HL-60/S4 treated with retinoic acid at 250 ng/mL for 4 days and 3 days (cell line): ENCODE measurements around the gene XRRA1.

Experiments used
- in situ Hi-C: fragments of 300-500 bp; cut with MboI; formaldehyde crosslinking; loops from 2 replicates; pipeline ENCODE4 v1.7.0; 2022; ENCODE audit warnings: low sequenced_read_pairs

The XRRA1 gene

DNA sequence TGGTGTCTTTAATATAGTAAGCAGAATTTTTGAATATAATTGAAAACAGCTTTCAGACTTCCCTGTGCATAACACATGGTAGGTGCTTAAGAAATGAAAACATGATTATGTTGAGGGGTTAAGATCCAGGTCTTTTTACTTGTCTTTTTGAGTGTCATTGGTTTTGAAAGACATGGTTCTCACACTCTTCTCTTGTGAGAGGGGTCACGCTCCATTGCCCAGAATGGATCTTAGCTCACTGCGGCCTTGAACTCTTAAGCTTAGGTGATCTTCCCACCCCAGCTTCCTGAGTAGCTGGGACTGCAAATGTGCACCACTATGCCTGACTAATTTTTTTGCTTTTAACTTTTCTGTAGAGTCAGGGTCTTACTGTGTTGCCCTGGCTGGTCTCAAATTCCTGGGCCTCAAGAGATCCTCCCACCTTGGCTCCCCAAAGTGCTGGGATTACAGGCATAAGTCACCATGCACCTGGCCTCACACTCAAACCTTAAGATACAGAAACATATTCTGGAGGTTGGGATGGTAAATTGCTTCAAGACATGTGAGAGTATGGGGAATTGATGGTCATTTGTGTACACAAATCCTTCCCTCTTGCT lies 1.6 kb upstream of the XRRA1 start:
- in situ Hi-C loops = no loop called here

DNA sequence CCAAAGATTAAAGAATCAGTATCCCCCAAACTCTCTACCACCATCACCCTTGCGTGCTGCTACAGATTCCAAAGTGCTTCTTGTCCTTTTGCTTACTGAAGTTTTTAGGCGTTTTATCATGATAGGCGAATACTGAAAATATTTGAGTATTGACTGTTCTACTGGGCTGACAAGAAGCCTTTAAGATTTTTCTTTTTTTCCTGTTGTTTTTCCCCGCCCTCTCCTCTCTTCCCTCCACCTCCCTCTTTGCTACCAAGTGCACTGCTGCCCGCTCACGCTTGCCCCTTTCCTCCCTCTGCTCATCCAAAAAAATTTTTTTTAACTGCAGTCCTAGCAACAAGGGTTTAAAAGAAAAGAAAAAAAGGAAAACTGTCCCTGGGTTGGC lies 854 bp upstream of the XRRA1 start:
- in situ Hi-C loops = no loop called here

DNA sequence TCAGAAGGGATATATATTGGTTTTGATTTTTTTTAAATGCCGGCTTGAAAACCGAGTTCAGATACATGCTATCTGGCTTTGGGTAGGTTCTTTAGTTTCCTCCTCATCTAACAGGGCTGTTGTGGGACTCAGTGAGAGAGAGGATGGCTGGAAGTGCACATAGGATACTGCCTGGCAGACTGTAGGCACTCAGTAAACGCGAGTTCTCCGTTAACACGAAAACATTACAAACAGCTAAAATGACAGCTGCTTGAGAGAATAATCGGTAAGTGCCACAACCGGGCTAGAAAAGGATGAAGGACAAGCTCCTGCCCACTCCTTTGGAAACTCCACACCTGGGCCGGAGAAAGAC lies 369 bp downstream of the XRRA1 start:
- in situ Hi-C loops = no loop called here

DNA sequence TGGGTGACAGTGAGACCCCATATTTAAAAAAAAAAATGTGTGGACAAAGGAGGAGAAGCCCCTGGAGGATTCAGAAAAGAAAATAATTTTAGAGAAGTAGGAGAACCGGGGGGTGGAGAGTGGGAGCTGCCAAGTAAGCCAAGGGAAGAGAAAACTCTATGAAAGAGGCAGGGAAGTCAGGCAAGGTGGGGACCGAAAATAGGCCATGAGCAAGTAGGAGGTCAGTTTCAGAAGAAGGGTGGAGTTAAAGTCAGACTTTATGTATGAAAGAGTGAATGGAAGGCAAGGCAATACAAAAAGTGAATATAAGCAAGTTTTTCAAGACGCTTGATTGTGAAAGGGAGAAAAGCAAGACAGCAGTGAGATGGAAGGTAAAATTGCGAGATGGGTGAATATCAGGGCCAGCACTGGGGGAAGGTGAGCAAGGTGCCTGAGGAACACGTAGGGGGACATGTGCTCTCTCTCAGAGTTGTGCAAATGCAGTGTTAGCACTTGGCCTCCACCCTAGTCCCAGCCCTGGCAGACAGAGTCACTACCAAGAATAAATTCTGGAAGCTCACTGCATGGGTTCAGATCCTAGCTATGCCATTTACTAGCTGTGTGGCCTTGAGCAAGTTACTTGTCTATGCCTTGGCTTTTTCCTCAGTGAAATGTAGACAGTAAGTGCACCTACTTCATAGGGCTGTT lies 6.7 kb downstream of the XRRA1 start:
- in situ Hi-C loops = no loop called here

DNA sequence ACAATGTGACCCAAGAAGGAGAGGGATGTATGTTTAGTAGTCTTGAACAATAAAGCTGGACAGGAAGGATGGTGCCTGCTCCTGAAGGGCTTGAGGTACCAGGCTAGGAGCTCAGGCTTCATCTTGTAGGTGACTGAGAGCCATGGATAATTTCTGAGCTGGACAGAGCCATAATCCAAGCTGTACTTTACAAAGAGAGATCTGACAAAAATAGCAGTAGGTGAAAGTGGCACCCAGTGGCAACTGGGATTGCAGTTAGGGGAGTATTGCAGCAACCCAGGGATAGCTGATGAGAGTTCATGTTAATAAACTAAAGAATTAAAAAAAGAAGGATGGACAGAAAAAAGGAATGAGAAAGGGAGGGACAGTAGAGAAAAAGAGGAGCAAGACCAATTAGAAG lies 7.4 kb downstream of the XRRA1 start:
- in situ Hi-C loops = no loop called here

DNA sequence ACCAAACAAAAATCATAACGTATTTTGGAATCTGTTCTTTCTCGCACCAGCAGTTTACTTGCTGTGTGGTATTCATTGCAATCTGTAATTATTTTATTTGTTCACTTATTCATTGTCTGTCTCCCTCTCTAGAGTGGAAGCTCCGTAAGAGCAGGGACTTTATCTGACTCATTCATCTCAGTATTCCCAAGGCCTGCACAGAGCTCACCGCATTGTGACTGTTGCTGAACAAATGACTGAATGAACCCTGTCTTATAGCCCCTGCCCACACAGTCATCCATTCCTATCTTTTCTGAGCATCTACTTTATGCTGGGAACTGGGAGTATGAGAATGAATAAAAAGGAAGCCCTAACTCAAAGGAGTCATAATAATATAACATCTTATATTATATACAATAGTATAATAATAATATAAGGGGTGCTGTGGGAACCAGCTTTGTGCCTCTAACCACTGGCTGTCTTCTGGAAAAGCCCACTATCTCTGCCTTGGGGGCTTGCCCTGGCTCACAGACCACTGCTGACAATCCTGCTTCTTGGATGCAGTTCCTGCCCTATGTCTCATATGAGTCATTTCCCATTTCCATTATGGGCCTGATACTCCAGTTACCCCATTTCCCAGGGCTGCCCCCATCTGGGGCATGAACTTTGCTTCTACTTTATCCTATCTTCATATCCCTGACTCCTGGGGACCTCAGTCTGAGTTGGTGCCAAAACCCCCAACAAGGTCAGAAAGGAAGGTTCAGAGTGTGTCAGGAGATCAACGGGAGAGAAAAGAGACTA lies 11.0 kb downstream of the XRRA1 start:
- in situ Hi-C loops = no loop called here

DNA sequence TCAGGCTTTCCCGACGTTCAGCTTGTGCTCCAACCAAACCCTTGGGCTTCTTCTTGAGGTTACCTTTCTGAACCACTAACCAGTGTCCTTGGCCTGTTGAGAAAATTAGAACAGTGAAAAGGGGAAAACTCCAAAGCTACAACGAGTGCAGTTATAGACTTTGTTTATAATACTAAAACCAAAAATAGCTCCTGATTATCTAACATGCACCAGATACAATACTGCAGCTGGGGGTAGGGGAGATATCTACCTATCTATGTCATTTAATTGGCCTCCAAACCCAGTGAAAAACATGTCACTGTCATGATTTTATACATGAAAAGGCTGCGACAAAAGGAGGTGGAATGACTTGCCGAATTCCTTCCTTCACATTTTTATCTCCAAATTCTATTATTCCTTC lies 11.9 kb downstream of the XRRA1 start:
- in situ Hi-C loops = no loop called here

DNA sequence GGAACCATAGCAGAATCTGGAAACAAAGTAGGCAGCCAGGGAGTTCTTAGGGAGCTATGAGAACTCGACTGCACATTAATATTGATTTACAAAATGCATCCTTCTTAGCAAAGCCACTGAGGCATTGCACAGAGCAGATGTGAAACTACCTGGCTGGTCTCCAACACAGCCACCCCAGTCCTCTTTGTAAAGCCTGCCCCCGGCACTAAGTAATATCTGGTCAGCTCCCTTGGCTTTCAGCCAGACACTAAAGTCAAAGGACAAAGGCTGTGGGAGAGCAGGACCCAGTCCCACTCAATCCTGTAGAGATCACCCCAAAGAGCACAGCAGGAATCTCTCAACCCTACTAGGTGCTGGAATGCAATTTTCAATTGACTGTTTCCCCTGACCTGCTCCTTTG lies 12.8 kb downstream of the XRRA1 start:
- in situ Hi-C loops = no loop called here

DNA sequence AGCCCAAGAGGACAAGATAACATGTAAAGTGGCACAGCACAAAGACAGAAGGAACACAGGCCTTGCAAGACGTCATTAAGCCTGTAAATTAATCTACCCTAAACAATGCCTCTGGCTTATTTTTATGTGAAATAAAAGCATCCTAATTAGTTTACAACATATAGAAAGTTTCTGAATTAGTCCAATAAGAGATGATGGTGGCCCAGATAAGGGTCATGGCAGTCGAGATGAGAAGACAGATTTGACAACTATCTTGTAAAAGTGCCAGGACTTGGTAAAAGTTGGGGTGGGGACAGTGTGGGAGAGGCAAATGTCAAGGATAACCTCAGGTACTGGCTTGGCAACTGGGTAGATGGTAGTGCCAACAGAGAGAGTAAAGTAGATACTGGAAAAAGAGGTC lies 13.6 kb downstream of the XRRA1 start:
- in situ Hi-C loops = no loop called here

DNA sequence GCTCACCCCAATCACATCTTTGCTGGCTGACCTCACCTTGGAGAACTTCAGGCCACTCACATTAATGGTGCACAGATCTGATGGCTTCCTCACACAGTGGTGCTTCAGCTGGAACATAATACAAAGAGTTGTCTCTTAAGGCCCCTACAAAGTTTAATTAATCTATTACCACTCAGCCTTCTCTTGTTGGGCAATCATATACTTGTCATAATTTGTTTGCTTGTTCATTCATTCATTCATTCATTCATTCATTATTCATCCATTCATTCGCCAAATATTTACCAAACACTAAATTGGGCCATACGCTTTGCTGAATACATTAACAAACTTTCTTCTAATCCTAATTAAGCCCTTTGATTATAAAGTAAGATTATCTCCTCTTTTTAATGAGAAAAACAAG lies 15.1 kb downstream of the XRRA1 start:
- in situ Hi-C loops = no loop called here

DNA sequence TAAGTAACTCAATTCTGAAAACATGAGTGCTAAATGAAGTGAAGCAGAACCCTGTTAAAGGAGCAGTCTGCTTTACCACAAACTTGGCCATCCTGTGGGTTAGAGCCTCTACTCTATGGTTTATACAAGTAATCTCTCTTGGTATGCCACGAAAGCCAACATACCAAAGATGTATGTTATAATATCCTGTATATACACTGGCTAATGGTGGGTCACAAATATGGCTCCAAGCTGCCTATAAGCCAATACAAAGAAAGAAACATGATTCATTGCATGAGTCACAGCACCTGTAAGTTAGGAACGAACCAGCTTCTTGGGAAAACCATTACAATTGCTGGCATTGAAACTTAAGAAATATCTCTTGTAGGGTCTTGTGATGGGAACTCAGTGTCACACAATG lies 16.1 kb downstream of the XRRA1 start:
- in situ Hi-C loops = no loop called here

DNA sequence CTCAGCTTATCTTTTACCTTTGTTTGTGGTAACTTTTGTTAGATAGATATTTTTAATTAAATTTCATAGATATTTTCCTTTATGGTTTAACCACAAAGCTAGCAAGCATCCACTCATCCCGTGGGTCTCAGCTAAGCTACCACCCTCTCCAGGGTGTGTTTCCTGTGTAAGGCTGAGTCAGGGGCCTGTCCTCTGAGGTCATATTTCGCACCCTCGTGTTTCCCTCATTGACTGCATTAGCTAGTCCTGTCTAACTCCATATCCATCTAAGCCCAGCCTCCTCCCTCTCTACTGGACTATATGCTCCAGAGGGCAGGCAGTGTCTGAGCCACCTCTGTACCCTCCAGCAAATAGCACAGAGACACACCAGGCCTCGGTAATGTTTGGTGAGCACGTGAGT lies 16.7 kb downstream of the XRRA1 start:
- in situ Hi-C loops = no loop called here

DNA sequence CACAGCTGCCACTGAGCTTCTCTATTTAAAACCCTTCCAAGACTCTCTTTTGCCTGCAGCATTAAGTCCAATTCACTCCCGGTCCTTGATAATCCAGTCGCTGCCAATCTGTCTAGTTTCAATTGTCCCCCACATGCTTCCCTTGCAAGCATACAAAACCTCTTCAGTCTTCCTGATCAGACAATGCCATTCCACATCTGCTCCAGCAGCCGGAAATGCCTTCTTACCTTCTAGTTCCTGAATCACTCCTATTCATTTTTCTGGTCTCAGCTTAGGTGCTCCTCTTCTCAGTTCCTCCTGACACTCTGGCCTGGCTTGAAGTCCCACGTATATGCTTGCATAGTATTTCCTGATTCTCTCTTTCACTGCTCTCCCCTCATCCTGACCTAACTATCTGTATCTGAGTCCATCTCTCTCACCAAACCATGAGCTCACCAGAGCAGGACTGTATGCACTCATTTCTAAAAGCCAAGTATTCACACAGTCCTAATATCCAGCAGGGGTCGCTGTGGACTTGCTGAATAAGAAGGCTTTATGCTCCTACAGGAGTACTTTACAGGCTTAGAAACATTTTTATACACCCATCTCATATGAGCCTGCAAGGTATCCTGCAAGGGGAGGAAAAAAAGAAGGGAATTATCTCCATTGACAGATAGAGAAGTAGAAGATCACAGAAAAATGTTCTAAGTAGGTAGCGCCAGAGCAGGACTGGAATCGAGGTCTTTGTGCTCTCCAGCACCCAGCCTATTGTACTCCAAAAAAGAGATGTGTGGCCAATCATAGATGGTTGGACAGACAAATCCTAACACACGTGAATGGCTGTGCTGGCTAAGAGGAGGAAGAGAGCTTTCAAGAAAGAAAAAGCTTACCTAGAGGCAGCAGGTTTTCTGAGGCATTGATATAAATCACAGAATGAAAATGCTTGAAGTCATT lies 19.2 kb downstream of the XRRA1 start:
- in situ Hi-C loops = loop anchor here (10.0 kb wide), 1 partner anchor 315 kb away; the partner anchor contains the start of gene TPBGL

DNA sequence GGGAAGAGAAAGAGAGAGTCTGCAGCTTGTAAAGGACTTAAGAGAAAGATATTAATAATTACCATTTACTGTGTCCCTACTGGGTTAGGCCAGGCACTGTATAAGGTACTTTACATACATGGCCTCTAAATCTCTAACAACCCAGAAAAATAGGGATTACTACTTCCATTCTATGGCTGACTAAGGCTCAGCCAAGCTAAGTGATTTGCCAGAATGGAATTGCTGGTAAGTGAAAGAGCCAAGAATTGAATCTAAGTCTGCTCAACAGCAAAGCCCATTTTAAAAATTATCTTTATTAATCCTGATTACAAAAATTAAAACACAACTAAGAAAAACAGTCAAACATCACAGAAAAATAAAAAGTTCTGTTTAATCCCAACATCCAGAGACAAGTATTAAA lies 21.4 kb downstream of the XRRA1 start:
- in situ Hi-C loops = loop anchor here (10.0 kb wide), 1 partner anchor 317 kb away; the partner anchor contains the start of gene TPBGL

DNA sequence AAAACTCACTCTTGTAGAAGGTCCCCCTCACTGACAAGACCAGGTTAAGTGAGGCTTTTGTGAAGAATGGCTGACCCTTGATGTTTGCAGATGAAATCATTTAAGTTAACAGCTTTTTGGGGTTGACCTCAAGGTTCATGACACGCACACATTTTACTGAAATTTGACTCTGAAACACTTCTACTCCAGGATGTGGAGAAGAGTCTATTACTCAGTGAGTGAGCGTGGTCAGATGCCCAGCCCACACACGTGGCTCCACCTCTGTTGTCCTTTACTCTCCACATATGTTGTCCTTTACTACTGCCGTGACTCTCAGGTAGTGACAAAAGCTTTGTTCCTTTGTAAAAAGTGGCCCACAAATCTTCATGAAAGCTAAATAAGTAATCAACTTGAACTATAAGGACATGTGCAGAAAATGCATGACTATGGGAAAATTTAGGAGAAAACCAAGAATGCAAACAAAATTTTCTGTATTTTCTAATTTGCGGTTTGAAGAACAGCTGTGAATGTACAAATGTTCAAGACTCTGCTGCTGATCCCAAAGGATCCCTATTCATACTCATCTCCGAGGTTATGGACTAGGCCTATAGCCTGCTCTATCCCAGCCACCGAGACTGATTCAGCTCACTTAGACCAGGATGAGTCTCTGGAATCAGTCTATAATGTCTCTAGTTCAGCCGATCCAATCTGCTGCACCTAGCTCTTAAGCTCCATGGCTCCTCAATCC lies 22.4 kb downstream of the XRRA1 start:
- in situ Hi-C loops = loop anchor here (10.0 kb wide), 1 partner anchor 318 kb away; the partner anchor contains the start of gene TPBGL

DNA sequence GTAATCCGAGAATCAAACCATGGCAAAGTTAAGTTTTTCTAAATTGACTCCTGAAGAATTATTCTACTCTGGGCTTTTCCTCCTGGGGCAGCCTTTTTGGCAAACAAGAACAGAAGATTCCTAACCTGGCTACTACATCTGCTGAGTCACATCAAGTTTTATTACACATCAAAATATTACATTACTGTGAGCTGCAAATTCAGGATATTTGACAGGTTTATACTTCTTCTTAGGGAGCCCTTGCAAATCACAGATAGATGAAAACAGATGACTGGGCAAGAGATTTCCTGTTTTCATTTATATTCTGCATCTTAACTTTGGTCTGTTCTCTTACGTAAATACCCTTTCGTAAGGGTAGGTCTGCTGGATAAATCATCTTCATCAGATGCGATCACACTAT lies 23.6 kb downstream of the XRRA1 start:
- in situ Hi-C loops = loop anchor here (10.0 kb wide), 1 partner anchor 320 kb away; the partner anchor contains the start of gene TPBGL

DNA sequence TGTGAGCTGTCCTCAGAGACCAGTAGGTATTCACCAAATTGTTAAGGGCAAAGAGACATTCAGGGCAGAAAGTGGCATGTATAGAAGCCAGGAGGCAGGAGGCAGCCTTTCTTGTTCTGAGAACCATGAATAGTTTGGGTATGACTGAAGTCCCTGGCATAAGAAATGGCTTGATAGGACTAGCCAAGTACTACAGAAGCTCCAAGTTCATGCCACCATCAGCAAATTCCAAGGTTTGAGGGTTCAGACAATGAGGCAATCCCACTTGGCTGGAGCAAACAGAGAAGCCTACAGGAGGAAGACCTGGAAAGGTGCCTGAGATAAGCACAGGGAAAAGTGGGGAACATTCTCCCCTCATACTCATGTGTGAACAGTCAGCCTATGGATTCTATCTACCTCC lies 25.8 kb downstream of the XRRA1 start:
- in situ Hi-C loops = loop anchor here (10.0 kb wide), 1 partner anchor 322 kb away; the partner anchor contains the start of gene TPBGL

DNA sequence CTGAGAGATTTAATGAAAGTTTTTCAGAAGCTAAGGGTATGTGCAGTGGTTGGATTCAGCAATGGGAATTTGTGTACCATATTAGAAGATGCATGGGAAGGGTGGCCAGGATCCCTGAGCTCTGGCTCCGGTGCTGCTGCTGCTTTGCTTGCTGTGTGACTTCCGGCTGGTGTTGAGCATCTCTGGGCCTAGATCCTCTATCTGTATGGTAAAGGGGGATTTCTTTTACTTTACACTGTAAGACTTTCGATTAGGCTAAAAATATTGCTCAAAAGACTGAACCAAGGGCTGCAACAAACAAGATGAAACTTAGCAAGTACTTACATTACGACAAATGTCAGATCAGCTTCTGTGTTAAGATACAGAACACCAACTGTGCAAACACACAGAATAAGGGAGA lies 39.1 kb downstream of the XRRA1 start:
- in situ Hi-C loops = no loop called here

DNA sequence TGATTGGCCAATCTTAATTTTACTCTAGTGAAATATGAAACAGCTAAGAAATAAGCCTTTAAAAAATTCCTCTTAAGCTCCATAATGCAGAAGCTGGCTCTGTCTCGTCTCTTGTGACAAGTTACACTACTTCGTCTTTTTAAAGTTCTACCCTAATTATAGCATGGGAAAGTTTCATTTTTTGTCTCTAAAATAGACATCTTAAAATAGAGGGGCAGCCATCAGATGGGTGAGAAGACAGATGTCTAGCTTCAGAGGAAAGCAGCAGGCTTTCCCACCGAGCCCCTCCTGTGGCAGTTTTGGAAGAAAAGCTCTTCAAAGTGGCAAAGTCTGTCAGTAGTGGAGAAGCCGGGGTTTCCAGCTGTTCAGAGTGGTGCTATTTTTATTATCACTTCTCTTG lies 39.5 kb downstream of the XRRA1 start:
- in situ Hi-C loops = no loop called here

DNA sequence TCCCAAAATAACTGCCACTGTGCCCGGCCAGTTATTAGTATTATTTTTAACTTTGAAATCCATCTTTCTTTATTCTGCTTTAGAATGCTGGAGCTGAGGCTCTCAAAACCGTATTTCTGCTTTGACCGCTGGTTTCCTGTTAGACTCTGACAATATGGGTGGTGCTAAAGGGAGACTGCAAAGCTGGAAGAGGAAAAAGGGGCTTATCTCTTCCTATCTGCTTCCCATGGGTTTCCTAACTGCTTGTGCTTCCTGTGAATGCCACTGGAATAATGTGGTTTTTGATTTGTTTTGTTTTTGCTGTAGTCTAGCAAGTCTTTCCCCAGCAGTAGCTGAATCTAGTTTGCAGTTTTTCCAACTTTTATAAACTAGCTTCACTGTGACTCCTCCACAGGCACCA lies 43.6 kb downstream of the XRRA1 start:
- in situ Hi-C loops = no loop called here
